HEK293 (cell line): Measurements from ENCODE around the gene SARNP.

Experiments used
- CTCF ChIA-PET: fragments of 350-600 bp; formaldehyde crosslinking; extraction: SDS; loops from one replicate; lab custom pipeline; 2021; ENCODE audit warnings: antibody characterized with exemption; lab: Yijun Ruan, JAX
- POLR2A ChIA-PET: fragments of 300-600 bp; formaldehyde crosslinking; extraction: SDS; loops from one replicate; lab custom pipeline; 2020; ENCODE audit warnings: antibody characterized with exemption, inconsistent platforms; lab: Yijun Ruan, JAX
- H3K27ac ChIP-seq: fragments of 200-500 bp; sonication (Bioruptor generic); 2 replicates; pipeline ENCODE4 v1.5.1; 2014; ENCODE audit warnings: low read depth, low read length, control low read depth, inconsistent platforms; ENCODE audit errors: extremely low read depth
- H3K36me3 ChIP-seq, 2 experiments: fragments of 200-500 bp in 1 of 2; sonication (Bioruptor generic) in 1 of 2; 1 replicate in 1 of 2; 2 replicates in 1 of 2; pipeline ENCODE4 v1.5.1; 2014 to 2017; ENCODE audit warnings: inconsistent platforms in 2 of 2, low read length in 2 of 2; ENCODE audit not compliant: control insufficient read depth in 2 of 2, insufficient read depth in 1 of 2
- H3K4me1 ChIP-seq: fragments of 200-500 bp; sonication (Bioruptor generic); 2 replicates; pipeline ENCODE4 v1.5.1; 2014; ENCODE audit warnings: mild to moderate bottlenecking, low read length, inconsistent platforms; ENCODE audit not compliant: control insufficient read depth, insufficient read depth
- H3K4me3 ChIP-seq: 2 replicates; pipeline ENCODE4 v1.5.1; 2011; ENCODE audit warnings: low read depth, mild to moderate bottlenecking, control low read depth, low read length, moderate library complexity
- H3K9me3 ChIP-seq: fragments of 200-500 bp; sonication (Bioruptor generic); 2 replicates; pipeline ENCODE4 v1.5.1; 2014; ENCODE audit warnings: low read depth, low read length, inconsistent platforms; ENCODE audit not compliant: control insufficient read depth, insufficient read depth
- HIC1 ChIP-seq: fragments of 450-650 bp; formaldehyde crosslinking; IDR thresholded peaks from 2 replicates; pipeline ENCODE4 v1.5.1; 2016; ENCODE audit warnings: missing biosample characterization, missing genetic modification characterization
- KLF1 ChIP-seq: fragments of 450-650 bp; formaldehyde crosslinking; IDR thresholded peaks from 2 replicates; pipeline ENCODE4 v1.5.1; 2016; ENCODE audit warnings: missing biosample characterization, missing genetic modification characterization
- KLF8 ChIP-seq: fragments of 450-650 bp; formaldehyde crosslinking; IDR thresholded peaks from 2 replicates; pipeline ENCODE4 v1.5.1; 2016; ENCODE audit warnings: missing biosample characterization, missing genetic modification characterization
- PATZ1 ChIP-seq: fragments of 450-650 bp; formaldehyde crosslinking; IDR thresholded peaks from 2 replicates; pipeline ENCODE4 v1.5.1; 2016; ENCODE audit warnings: missing biosample characterization, missing genetic modification characterization
- PRDM6 ChIP-seq: fragments of 450-650 bp; formaldehyde crosslinking; IDR thresholded peaks from 2 replicates; pipeline ENCODE4 v1.5.1; 2017; ENCODE audit warnings: missing biosample characterization, missing genetic modification characterization
- TSHZ1 ChIP-seq: fragments of 450-650 bp; formaldehyde crosslinking; IDR thresholded peaks from 2 replicates; pipeline ENCODE4 v1.5.1; 2016; ENCODE audit warnings: missing biosample characterization, missing genetic modification characterization, borderline replicate concordance
- ZBTB17 ChIP-seq: fragments of 450-650 bp; formaldehyde crosslinking; IDR thresholded peaks from 2 replicates; pipeline ENCODE4 v1.5.1; 2016; ENCODE audit warnings: missing biosample characterization, missing genetic modification characterization
- ZBTB44 ChIP-seq: fragments of 450-650 bp; IDR thresholded peaks from 2 replicates; pipeline ENCODE4 v1.5.1; 2018; ENCODE audit warnings: missing biosample characterization, mild to moderate bottlenecking, missing genetic modification characterization
- ZBTB48 ChIP-seq: fragments of 450-650 bp; formaldehyde crosslinking; IDR thresholded peaks from 2 replicates; pipeline ENCODE4 v1.5.1; 2016; ENCODE audit warnings: missing biosample characterization, missing genetic modification characterization
- ZBTB8A ChIP-seq: fragments of 450-650 bp; formaldehyde crosslinking; IDR thresholded peaks from 2 replicates; pipeline ENCODE4 v1.5.1; 2016; ENCODE audit warnings: missing biosample characterization, missing genetic modification characterization
- ZNF138 ChIP-seq: fragments of 450-650 bp; formaldehyde crosslinking; IDR thresholded peaks from 2 replicates; pipeline ENCODE4 v1.5.1; 2016; ENCODE audit warnings: missing biosample characterization, missing genetic modification characterization, borderline replicate concordance
- ZNF239 ChIP-seq: fragments of 450-650 bp; formaldehyde crosslinking; IDR thresholded peaks from 2 replicates; pipeline ENCODE4 v1.5.1; 2016; ENCODE audit warnings: missing biosample characterization, missing genetic modification characterization
- ZNF266 ChIP-seq: fragments of 450-650 bp; formaldehyde crosslinking; IDR thresholded peaks from 2 replicates; pipeline ENCODE4 v1.5.1; 2016; ENCODE audit warnings: missing biosample characterization, missing genetic modification characterization, low read depth
- ZNF350 ChIP-seq: fragments of 450-650 bp; formaldehyde crosslinking; IDR thresholded peaks from 2 replicates; pipeline ENCODE4 v1.5.0; 2017; ENCODE audit warnings: missing biosample characterization, mild to moderate bottlenecking, missing genetic modification characterization
- ZNF449 ChIP-seq: fragments of 450-650 bp; formaldehyde crosslinking; IDR thresholded peaks from 2 replicates; pipeline ENCODE4 v1.5.1; 2017; ENCODE audit warnings: missing biosample characterization, mild to moderate bottlenecking, missing genetic modification characterization, moderate library complexity
- ZNF544 ChIP-seq: fragments of 450-650 bp; formaldehyde crosslinking; IDR thresholded peaks from 2 replicates; pipeline ENCODE4 v1.5.0; 2017; ENCODE audit warnings: missing biosample characterization, missing genetic modification characterization
- ZNF548 ChIP-seq: fragments of 450-650 bp; formaldehyde crosslinking; IDR thresholded peaks from 2 replicates; pipeline ENCODE4 v1.5.1; 2016; ENCODE audit warnings: missing biosample characterization, missing genetic modification characterization
- ZNF624 ChIP-seq: fragments of 450-650 bp; formaldehyde crosslinking; IDR thresholded peaks from 2 replicates; pipeline ENCODE4 v1.5.1; 2017; ENCODE audit warnings: missing biosample characterization, missing genetic modification characterization

SARNP gene

GRCh38 chr12:55746174-55746912, 71.2 kb downstream of the SARNP start (continued):
- no peak for TF ChIP-seq ZBTB44 (tag by site-specific recombination)
- no peak for TF ChIP-seq ZNF624 (tag by site-specific recombination)
- TF ChIP-seq ZNF350 (tag by site-specific recombination) = no peak
- no peak for TF ChIP-seq ZNF138
- no peak for TF ChIP-seq TSHZ1 (tag by site-specific recombination)

- ChIA-PET CTCF (interaction anchor here (4.5 kb wide), 1 partner anchor 7 kb away, joined by 28 read pairs; no protein-coding TSS in a partner anchor), POLR2A (interaction anchor here (1.1 to 2.1 kb wide), 3 partner anchors 16 to 228 kb away, joined by 3 to 6 read pairs (median 6); partner anchors contain the start of genes CD63 and RAB5B)
- Histone ChIP-seq H3K27ac (peak overlapping the region; percentile 36; the same call in 1 of the 2 replicates), H3K36me3 (peaks cover 3 to 38% of the 10 kb centered on the region in 2 experiments; a peak in 1 of 3 replicates), H3K4me3 (no peak overlapping the region), H3K4me1 (peaks cover 12% of the 10 kb centered on the region; the same call in 1 of the 2 replicates), H3K9me3 (no peaks in the 10 kb centered on the region)
- TF ChIP-seq ZNF239 (tag by site-specific recombination) (no peak), PRDM6 (tag by site-specific recombination) (peak; percentile 63; the same call in 1 of the 2 replicates), HIC1 (no peak), ZBTB17 (tag by site-specific recombination) (0 out of 2 replicates have a peak, but pooled peaks have one; percentile 36), ZNF548 (tag by site-specific recombination) (no peak), ZBTB44 (tag by site-specific recombination) (no peak), KLF1 (no peak), KLF8 (0 out of 2 replicates have a peak, but pooled peaks have one; percentile 6), ZNF266 (tag by site-specific recombination) (no peak), ZNF544 (tag by site-specific recombination) (no peak), PATZ1 (tag by site-specific recombination) (peak; percentile 42), ZBTB48 (tag by site-specific recombination) (peak; percentile 61; the same call in 1 of the 2 replicates), ZNF449 (tag by site-specific recombination) (peak; percentile 96), ZBTB8A (tag by site-specific recombination) (no peak)
Observed at GRCh38 chr12:55745361-55746173, 72.0 kb downstream of the SARNP start.
